Measurements from ENCODE around the gene INO80.

Gene INO80

DNA sequence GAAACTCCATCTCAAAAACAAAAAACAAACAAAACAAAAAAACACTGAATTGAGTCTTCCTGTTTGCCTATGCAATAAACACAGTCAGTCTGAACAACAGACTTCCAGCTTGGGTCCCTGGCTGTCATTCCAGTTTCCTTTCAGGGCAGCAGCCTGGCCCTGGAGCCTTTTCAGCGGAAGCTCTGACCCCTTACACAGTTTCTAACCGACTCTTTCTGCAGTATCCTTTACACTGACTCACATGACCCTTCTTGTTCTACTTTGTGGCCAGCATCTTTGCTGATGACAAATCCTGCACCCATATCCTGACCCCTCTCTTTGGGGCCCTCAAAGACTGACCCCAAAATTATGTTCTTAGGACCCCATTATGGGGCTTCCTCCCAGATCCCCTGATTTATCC lies 38.3 kb upstream of the INO80 start:
- H3K36me3 ChIP-seq (replicated peaks; ENCODE audit: low read depth, low read length): no peaks in the 10 kb centered on the region
- H3K4me1 ChIP-seq (ENCODE audit: low read length): peaks cover 8% of the 10 kb centered on the region; the same call in 1 of the 2 replicates
- no peak overlapping the region for H2AFZ ChIP-seq (ENCODE audit: low read depth, low read length)
- no peak overlapping the region for H3K9ac ChIP-seq (ENCODE audit: low read length)
- H3K4me3 ChIP-seq (ENCODE audit: low read length): no peak overlapping the region
- H4K20me1 ChIP-seq (ENCODE audit: insufficient read depth, low read length): no peaks in the 10 kb centered on the region
- H3K27ac ChIP-seq (ENCODE audit: low read length): no peak overlapping the region
- no peaks in the 10 kb centered on the region for H3K79me2 ChIP-seq (ENCODE audit: low read length)
- H3K9me3 ChIP-seq (ENCODE audit: insufficient read depth, low read length): no peaks in the 10 kb centered on the region
- no peak overlapping the region for H3K4me2 ChIP-seq (ENCODE audit: low read length)
- no peaks in the 10 kb centered on the region for H3K27me3 ChIP-seq (ENCODE audit: low read depth, low read length)
- TF ChIP-seq EZH2phosphoT487 (IDR thresholded peaks at IDR 0.05; ENCODE audit: low read depth): no peak
- TF ChIP-seq, protein P1, sequence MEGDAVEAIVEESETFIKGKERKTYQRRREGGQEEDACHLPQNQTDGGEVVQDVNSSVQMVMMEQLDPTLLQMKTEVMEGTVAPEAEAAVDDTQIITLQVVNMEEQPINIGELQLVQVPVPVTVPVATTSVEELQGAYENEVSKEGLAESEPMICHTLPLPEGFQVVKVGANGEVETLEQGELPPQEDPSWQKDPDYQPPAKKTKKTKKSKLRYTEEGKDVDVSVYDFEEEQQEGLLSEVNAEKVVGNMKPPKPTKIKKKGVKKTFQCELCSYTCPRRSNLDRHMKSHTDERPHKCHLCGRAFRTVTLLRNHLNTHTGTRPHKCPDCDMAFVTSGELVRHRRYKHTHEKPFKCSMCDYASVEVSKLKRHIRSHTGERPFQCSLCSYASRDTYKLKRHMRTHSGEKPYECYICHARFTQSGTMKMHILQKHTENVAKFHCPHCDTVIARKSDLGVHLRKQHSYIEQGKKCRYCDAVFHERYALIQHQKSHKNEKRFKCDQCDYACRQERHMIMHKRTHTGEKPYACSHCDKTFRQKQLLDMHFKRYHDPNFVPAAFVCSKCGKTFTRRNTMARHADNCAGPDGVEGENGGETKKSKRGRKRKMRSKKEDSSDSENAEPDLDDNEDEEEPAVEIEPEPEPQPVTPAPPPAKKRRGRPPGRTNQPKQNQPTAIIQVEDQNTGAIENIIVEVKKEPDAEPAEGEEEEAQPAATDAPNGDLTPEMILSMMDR (IDR thresholded peaks at IDR 0.05; ENCODE audit: low read depth, low read length): no peak

DNA sequence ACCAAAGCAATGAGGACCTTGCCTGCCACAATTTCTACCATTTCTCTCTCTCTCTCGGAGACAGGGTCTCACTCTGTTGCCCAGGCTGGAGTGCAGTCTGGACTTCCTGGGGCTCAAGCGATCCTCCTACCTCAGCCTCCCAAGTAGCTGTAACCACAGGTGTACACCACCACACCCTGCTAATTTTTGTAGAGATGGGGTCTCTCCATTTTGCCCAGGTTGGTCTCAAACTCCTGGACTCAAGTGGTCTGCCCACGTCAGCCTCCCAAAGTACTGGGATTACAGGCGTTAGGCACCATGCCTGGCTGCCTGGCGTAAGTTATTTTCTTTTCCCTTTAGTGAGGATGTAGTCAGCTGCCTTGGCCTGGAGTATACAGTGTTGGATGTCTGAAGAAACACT lies 37.7 kb upstream of the INO80 start:
- no peaks in the 10 kb centered on the region for H3K36me3 ChIP-seq (replicated peaks; ENCODE audit: low read depth, low read length)
- no peak overlapping the region for H2AFZ ChIP-seq (ENCODE audit: low read depth, low read length)
- H3K9me3 ChIP-seq (ENCODE audit: insufficient read depth, low read length): no peaks in the 10 kb centered on the region
- peaks cover 8% of the 10 kb centered on the region; the same call in 1 of the 2 replicates for H3K4me1 ChIP-seq (ENCODE audit: low read length)
- H3K4me2 ChIP-seq (ENCODE audit: low read length): no peak overlapping the region
- H3K27ac ChIP-seq (ENCODE audit: low read length): no peak overlapping the region
- H4K20me1 ChIP-seq (ENCODE audit: insufficient read depth, low read length): no peaks in the 10 kb centered on the region
- H3K9ac ChIP-seq (ENCODE audit: low read length): no peak overlapping the region
- TF ChIP-seq EZH2phosphoT487 (IDR thresholded peaks at IDR 0.05; ENCODE audit: low read depth): no peak
- TF ChIP-seq, protein P1 (IDR thresholded peaks at IDR 0.05; ENCODE audit: low read depth, low read length): no peak
- H3K27me3 ChIP-seq (ENCODE audit: low read depth, low read length): no peaks in the 10 kb centered on the region
- no peaks in the 10 kb centered on the region for H3K79me2 ChIP-seq (ENCODE audit: low read length)
- no peak overlapping the region for H3K4me3 ChIP-seq (ENCODE audit: low read length)

DNA sequence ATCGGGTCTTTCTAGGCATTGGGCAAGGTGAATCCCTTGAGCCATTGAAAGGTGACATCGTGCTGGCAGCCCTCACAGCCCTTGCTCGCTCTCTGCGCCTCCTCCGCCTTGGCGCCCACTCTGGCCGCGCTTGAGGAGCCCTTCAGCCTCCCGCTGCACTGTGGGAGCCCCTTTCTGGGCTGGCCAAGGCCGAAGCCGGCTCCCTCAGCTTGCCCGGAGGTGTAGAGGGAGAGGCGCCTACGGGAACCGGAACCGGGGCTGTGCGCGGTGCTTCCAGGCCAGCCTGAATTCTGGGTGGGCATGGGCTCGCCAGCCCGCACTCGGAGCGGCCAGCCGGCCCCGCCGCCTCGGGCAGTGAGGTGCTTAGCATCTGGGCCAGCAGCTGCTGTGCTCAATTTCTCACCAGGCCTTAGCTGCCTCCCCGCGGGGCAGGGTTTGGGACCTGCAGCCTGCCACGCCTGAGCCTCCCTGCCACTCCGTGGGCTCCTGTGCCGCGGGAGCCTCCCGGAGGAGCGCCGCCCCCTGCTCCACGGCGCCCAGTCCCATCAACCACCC lies 35.4 kb upstream of the INO80 start:
- Histone ChIP-seq H3K4me2 (ENCODE audit: low read length) (no peak overlapping the region), H3K27me3 (ENCODE audit: low read depth, low read length) (no peaks in the 10 kb centered on the region), H3K9me3 (ENCODE audit: insufficient read depth, low read length) (no peaks in the 10 kb centered on the region), H3K79me2 (ENCODE audit: low read length) (no peaks in the 10 kb centered on the region), H3K36me3 (replicated peaks; ENCODE audit: low read depth, low read length) (no peaks in the 10 kb centered on the region), H2AFZ (ENCODE audit: low read depth, low read length) (no peak overlapping the region), H3K4me1 (ENCODE audit: low read length) (peaks cover 8% of the 10 kb centered on the region; the same call in 1 of the 2 replicates), H3K9ac (ENCODE audit: low read length) (no peak overlapping the region), H3K27ac (ENCODE audit: low read length) (no peak overlapping the region), H3K4me3 (ENCODE audit: low read length) (no peak overlapping the region), H4K20me1 (ENCODE audit: insufficient read depth, low read length) (no peaks in the 10 kb centered on the region)
- TF ChIP-seq EZH2phosphoT487 (IDR thresholded peaks at IDR 0.05; ENCODE audit: low read depth): no peak
- TF ChIP-seq, protein P1 (IDR thresholded peaks at IDR 0.05; ENCODE audit: low read depth, low read length): no peak

DNA sequence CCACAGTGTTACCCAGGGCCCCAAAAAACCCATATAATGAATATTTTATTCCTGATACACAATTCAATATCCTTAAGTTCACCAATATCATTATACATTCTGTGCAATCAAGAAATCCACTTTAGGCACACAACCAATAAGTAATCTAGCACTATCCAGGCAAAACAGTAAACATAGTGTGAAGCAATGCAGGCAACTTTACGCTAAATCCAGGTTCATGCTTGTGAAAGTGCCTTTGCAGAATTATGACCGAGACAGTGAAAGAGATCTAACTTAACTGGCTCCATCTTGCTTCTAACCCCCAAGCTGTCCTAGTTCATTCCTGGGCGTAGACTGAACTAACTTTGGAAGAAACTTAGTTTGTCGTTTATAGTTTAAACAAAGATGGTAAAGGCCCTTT lies 34.2 kb upstream of the INO80 start:
- TF ChIP-seq, protein P1 (IDR thresholded peaks at IDR 0.05; ENCODE audit: low read depth, low read length): no peak
- no peak for TF ChIP-seq EZH2phosphoT487 (IDR thresholded peaks at IDR 0.05; ENCODE audit: low read depth)
- no peak overlapping the region for H3K27ac ChIP-seq (ENCODE audit: low read length)

More for the DNA sequence above, 34.2 kb upstream of the INO80 start:
- no peak overlapping the region for H3K9ac ChIP-seq (ENCODE audit: low read length)
- no peaks in the 10 kb centered on the region for H3K27me3 ChIP-seq (ENCODE audit: low read depth, low read length)
- H3K79me2 ChIP-seq (ENCODE audit: low read length): no peaks in the 10 kb centered on the region
- H3K9me3 ChIP-seq (ENCODE audit: insufficient read depth, low read length): no peaks in the 10 kb centered on the region
- peaks cover 8% of the 10 kb centered on the region; the same call in 1 of the 2 replicates for H3K4me1 ChIP-seq (ENCODE audit: low read length)
- H3K36me3 ChIP-seq (replicated peaks; ENCODE audit: low read depth, low read length): no peaks in the 10 kb centered on the region
- no peaks in the 10 kb centered on the region for H4K20me1 ChIP-seq (ENCODE audit: insufficient read depth, low read length)
- H3K4me2 ChIP-seq (ENCODE audit: low read length): peak overlapping the region; percentile 39; the same call in 1 of the 2 replicates
- H3K4me3 ChIP-seq (ENCODE audit: low read length): no peak overlapping the region
- no peak overlapping the region for H2AFZ ChIP-seq (ENCODE audit: low read depth, low read length)
